K562 (cell line): ENCODE measurements around the gene CELF4. TPM values are rescaled to one million over a fixed set of nuclear protein-coding genes. Genes with fewer than 3 reads are reported as not detected.

Experiments used
- ATAC-seq: fragments of 200-7000 bp; cut with Tn5 transposase; 3 replicates; pipeline ENCODE4 v1.9.1; 2020; ENCODE audit warnings: moderate library complexity
- BruUV-seq: library from RNA; stranded (reverse); fragments of 400-500 nt; replicated peaks from 2 replicates; lab custom pipeline; 2021; lab: Mats Ljungman, UMichigan
- CTCF ChIA-PET: fragments of 300-600 bp; formaldehyde crosslinking; extraction: SDS; loops from one replicate; lab custom pipeline; 2021; ENCODE audit warnings: low intra/inter-chr PET ratio; lab: Yijun Ruan, JAX
- POLR2A ChIA-PET: fragments of 300-600, 350-650 bp; sonication (Branson Sonifier 250); formaldehyde crosslinking; extraction: SDS; loops from one replicate; lab custom pipeline; 2021; ENCODE audit warnings: antibody characterized with exemption, inconsistent platforms; lab: Yijun Ruan, JAX
- DNase-seq, 4 experiments: peaks; one replicate each; pipeline versions ENCODE4 v3.0.0 to v3.0.0-alpha.2; 2011 to 2018; ENCODE audit warnings: low spot score in 3 of 4, mixed read lengths in 3 of 4; ENCODE audit errors: extremely low read depth in 1 of 4
- FAIRE-seq: peaks from 2 replicates; lab custom pipeline; 2011; peaks lifted over from hg19 to GRCh38; lab: Jason Lieb, UNC
- H2AFZ ChIP-seq: 2 replicates; pipeline ENCODE4 v1.6.0; 2011; ENCODE audit warnings: low read depth, low read length, control low read depth, inconsistent platforms
- H3K27ac ChIP-seq: fragments of 200-600 bp; 3 replicates; pipeline ENCODE4 v1.8.0; 2011; ENCODE audit warnings: low read depth, mild to moderate bottlenecking, control low read depth, inconsistent platforms, low read length, moderate library complexity, mixed read lengths; ENCODE audit errors: extremely low read depth
- H3K27me3 ChIP-seq, 2 experiments: fragments of 300-600 bp in 1 of 2; 2 replicates in 1 of 2; 3 replicates in 1 of 2; pipeline versions ENCODE4 v1.6.0 to v1.8.0; 2011; ENCODE audit warnings: inconsistent platforms in 2 of 2, low read length in 2 of 2, mild to moderate bottlenecking in 1 of 2, mixed read lengths in 1 of 2, moderate library complexity in 1 of 2; ENCODE audit not compliant: control insufficient read depth in 2 of 2, insufficient read depth in 2 of 2
- H3K36me3 ChIP-seq: fragments of 300-600 bp; 3 replicates; pipeline ENCODE4 v1.8.0; 2011; ENCODE audit warnings: mild to moderate bottlenecking, low read length, inconsistent platforms; ENCODE audit not compliant: control insufficient read depth, insufficient read depth
- H3K4me1 ChIP-seq, 2 experiments: fragments of 200-600 bp in 1 of 2; replicated peaks in 1 of 2; 2 replicates in 1 of 2; 3 replicates in 1 of 2; pipeline versions ENCODE4 v1.5.1 to v1.8.0; 2011; ENCODE audit warnings: inconsistent platforms in 2 of 2, low read length in 2 of 2, mild to moderate bottlenecking in 1 of 2, mixed read lengths in 1 of 2, moderate library complexity in 1 of 2; ENCODE audit not compliant: control insufficient read depth in 2 of 2, insufficient read depth in 2 of 2
- H3K4me2 ChIP-seq: 2 replicates; pipeline ENCODE4 v1.6.1; 2011; ENCODE audit warnings: low read length, control low read depth, inconsistent platforms, mixed read lengths; ENCODE audit not compliant: insufficient read depth
- H3K4me3 ChIP-seq: fragments of 200-600 bp; sonication (generic), shearing (Covaris generic); 2 replicates; pipeline ENCODE4 v1.5.1; 2016; ENCODE audit warnings: control low read depth, inconsistent platforms
- H3K79me2 ChIP-seq: fragments of 200-600 bp; 3 replicates; pipeline ENCODE4 v1.8.0; 2011; ENCODE audit warnings: low read length, inconsistent platforms; ENCODE audit not compliant: control insufficient read depth, insufficient read depth
- H3K9ac ChIP-seq, 2 experiments: 2 replicates each; pipeline versions ENCODE4 v1.6.0 to v1.6.1; 2011; ENCODE audit warnings: low read depth in 2 of 2, low read length in 2 of 2, control low read depth in 1 of 2, inconsistent platforms in 1 of 2, mild to moderate bottlenecking in 1 of 2, mixed read lengths in 1 of 2; ENCODE audit not compliant: insufficient read depth in 1 of 2
- H3K9me1 ChIP-seq: one replicate; pipeline ENCODE4 v1.6.0; 2011; ENCODE audit warnings: inconsistent platforms, mild to moderate bottlenecking, low read length, moderate library complexity; ENCODE audit not compliant: control insufficient read depth, insufficient read depth
- H3K9me3 ChIP-seq: replicated peaks from 2 replicates; pipeline ENCODE4 v1.5.1; 2011; ENCODE audit warnings: low read depth, low read length, inconsistent platforms; ENCODE audit not compliant: control insufficient read depth, insufficient read depth
- H4K20me1 ChIP-seq: replicated peaks from 2 replicates; pipeline ENCODE4 v1.6.1; 2011; ENCODE audit warnings: low read length, inconsistent platforms, mixed read lengths; ENCODE audit not compliant: control insufficient read depth, insufficient read depth
- CREBBP ChIP-seq: IDR thresholded peaks from one replicate; pipeline ENCODE4 v1.6.1; 2012; ENCODE audit warnings: low read depth, mild to moderate bottlenecking, control low read depth, inconsistent platforms, low read length
- EP300 ChIP-seq: IDR thresholded peaks from 2 replicates; pipeline ENCODE4 v1.6.1; 2012; ENCODE audit warnings: low read length, improper control_type of control experiment
- POLR2AphosphoS2 ChIP-seq: IDR thresholded peaks from 2 replicates; pipeline ENCODE4 v1.6.1; 2012; ENCODE audit warnings: low read length, improper control_type of control experiment
- POLR2AphosphoS5 ChIP-seq: IDR thresholded peaks from 2 replicates; pipeline ENCODE4 v1.6.1; 2011; ENCODE audit warnings: mild to moderate bottlenecking, low read depth, low read length, moderate library complexity; ENCODE audit not compliant: control insufficient read depth, insufficient read depth
- RFX7 ChIP-seq: fragments of 250-450 bp; sonication (Bioruptor Pico); IDR thresholded peaks from 2 replicates; pipeline ENCODE4 v1.5.1; 2021; ENCODE audit warnings: mild to moderate bottlenecking
- RUNX1 ChIP-seq: sonication (generic); IDR thresholded peaks from 2 replicates; pipeline ENCODE4 v1.6.1; 2016; ENCODE audit warnings: antibody characterized with exemption, low read depth
- TAF7 ChIP-seq: fragments of 450-650 bp; IDR thresholded peaks from 2 replicates; pipeline ENCODE4 v1.6.1; 2016; ENCODE audit warnings: missing genetic modification characterization, missing compliant biosample characterization
- ZC3H4 ChIP-seq: sonication (generic); formaldehyde crosslinking; IDR thresholded peaks from 2 replicates; pipeline ENCODE4 v1.9.0; 2021; ENCODE audit warnings: missing genetic modification reagents, borderline replicate concordance
- WGBS: fragments of 100-300 bp; shearing (Covaris generic); methylation state at CpG from one replicate; pipeline ENCODE4 v1.1.6; 2016; ENCODE audit warnings: low coverage, mixed read lengths; ENCODE audit not compliant: insufficient coverage; ENCODE audit errors: missing lambda C conversion rate; 5-methylcytosine and 5-hydroxymethylcytosine counted together
- in situ Hi-C: fragments of 300-500 bp; cut with MboI; formaldehyde crosslinking; loops from 4 replicates; pipeline ENCODE4 v1.15.0; 2018; ENCODE audit warnings: inconsistent platforms, mixed read lengths
- intact Hi-C: fragments of 100-400 bp; cut with micrococcal nuclease; formaldehyde crosslinking; loops from 2 replicates; pipeline ENCODE4 v1.14.2; 2022
- polyA plus RNA-seq, 8 experiments: library from polyadenylated mRNA; depleted of rRNA in 4 of 8; stranded (reverse) in 5 of 8; unstranded in 3 of 8; fragments of >200 nt; fragmentation: Nextera tagmentation in 2 of 8; fragmentation: Illumina TruSeq in 1 of 8; extraction: Ambion mirVana in 2 of 8; extraction: Trizol in 1 of 8; gene quantifications; 2 replicates each; pipeline versions ENCODE4 v1.2.1 to v1.2.3, GENCODE V29; 2011 to 2014; ENCODE audit warnings: inconsistent platforms in 1 of 8, missing spikeins in 1 of 8
- total RNA-seq, 7 experiments: library from RNA; depleted of rRNA in 6 of 7; stranded (reverse); fragments of >200 nt in 6 of 7; fragmentation: Illumina TruSeq in 2 of 7; extraction: Trizol in 2 of 7; gene quantifications; 2 replicates each; pipeline versions ENCODE4 v1.2.1 to v1.2.3, GENCODE V29; 2011 to 2021; ENCODE audit warnings: low replicate concordance in 1 of 7

CELF4 gene
- total and polyA plus RNA-seq, 9 of the 15 experiments (the other 6 are each of a cell fraction or from before 2014, with no cell fraction given), result 0.04 to 0.24 (median 0.07) TPM; not detected in 3

DNA sequence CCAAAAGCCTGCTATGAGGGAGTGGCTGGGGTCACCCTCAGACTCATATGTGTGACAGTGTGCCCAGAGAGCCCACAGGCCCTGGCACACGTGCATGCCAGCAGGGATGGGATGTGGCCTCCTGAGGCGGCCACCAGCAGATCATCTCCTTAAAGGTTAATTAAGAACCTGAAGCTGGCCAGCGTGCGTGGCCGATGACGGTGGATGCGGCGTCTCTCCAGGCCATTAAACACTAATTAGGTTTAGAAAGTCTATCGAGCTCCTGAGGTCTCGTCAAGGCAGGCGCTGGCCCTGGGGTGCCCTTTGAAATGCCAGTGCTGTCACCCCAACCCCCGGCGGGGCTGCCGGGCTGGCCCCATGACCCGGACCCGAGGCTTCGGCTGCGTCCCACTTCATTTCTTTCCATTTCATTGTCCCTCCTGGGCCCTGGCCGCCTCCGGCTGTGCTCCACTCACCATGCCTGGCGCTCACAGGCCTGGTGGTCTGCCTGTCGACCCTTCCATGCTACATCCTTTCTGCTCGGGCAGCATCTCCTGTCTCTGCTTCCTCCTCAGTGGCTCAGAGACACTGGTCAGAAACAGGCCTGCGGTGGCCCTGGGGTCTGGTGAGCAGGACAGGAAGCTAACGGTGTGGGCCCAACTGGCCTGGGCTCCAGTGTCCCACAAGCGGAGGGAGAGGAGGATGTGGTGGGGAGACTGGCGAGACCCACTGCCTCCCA is 228.9 kb downstream of the CELF4 start:
- POLR2A ChIA-PET, result no interaction called here
- H3K27ac ChIP-seq, result no peak overlapping the region
- H3K4me1 ChIP-seq, result no peaks in the 10 kb centered on the region
- ATAC-seq (no peak), FAIRE-seq (no peak), DNase-seq (no peak)
- H3K4me3 ChIP-seq, result no peak overlapping the region
- CTCF ChIA-PET, result no interaction called here
- H3K79me2 ChIP-seq, result no peaks in the 10 kb centered on the region
- WGBS, result 2% methylated on average over 25 of the region's 27 CpGs
- no peak overlapping the region for H3K4me2 ChIP-seq
- TF ChIP-seq TAF7 (tag) (no peak), EP300 (no peak), POLR2AphosphoS5 (no peak), ZC3H4 (CRISPR knock-in tag) (no peak), CREBBP (no peak), POLR2AphosphoS2 (no peak), RFX7 (CRISPR knock-in tag) (no peak), RUNX1 (no peak)
- intact Hi-C loops, result no loop called here
- H3K36me3 ChIP-seq, result no peaks in the 10 kb centered on the region
- 0 out of 2 replicates have a peak, but pooled peaks cover 3% of the 10 kb centered on the region for H4K20me1 ChIP-seq
- in situ Hi-C loops, result no loop called here
- no TSS peak for BruUV-seq
- peaks cover 0 to 19% of the 10 kb centered on the region in 2 experiments; a peak in 1 of 5 replicates for H3K27me3 ChIP-seq
- no peaks in the 10 kb centered on the region for H3K9me1 ChIP-seq
- H3K9ac ChIP-seq, result no peak overlapping the region
- H2AFZ ChIP-seq, result no peak overlapping the region
- no peaks in the 10 kb centered on the region for H3K9me3 ChIP-seq
